GM18498 (cell line): Measurements from ENCODE around the gene TTC6.
"Not testable (repeated sequence)": the region's sequence is repeated elsewhere in the genome, so short reads cannot be mapped to it uniquely, and the experiment has no call there.

Experiments used
- ATAC-seq: cut with Tn5 transposase; IDR thresholded peaks from one replicate; pipeline ENCODE4 v1.9.1; 2021; ENCODE audit warnings: mild to moderate bottlenecking, moderate library complexity; ENCODE audit not compliant: unreplicated experiment

Gene TTC6

GRCh38 chr14:37594971-37595808 is at the start of gene TTC6, which contains the start of gene FOXA1:
TSS of gene TTC6 (plus strand) at chr14:37595629. CDS start at chr14:37622065, 26,436 bp downstream.
TSS of gene FOXA1 (minus strand) at chr14:37595249. CDS start at chr14:37594972, 277 bp downstream.
- no peak for ATAC-seq

- no peak for ATAC-seq
These were observed 48.6 kb upstream of the TTC6 start for GRCh38 chr14:37546621-37547447.

- no peak for ATAC-seq
These were observed 44.9 kb upstream of the TTC6 start for GRCh38 chr14:37550511-37550910.

- no peak for ATAC-seq
These were observed 44.3 kb upstream of the TTC6 start for GRCh38 chr14:37551119-37551518.

GRCh38 chr14:37553935-37554550 is 41.4 kb upstream of the TTC6 start:
- no peak for ATAC-seq

GRCh38 chr14:37555596-37555995 is 39.8 kb upstream of the TTC6 start:
- not testable (repeated sequence) for ATAC-seq

GRCh38 chr14:37558740-37559139 is 36.7 kb upstream of the TTC6 start:
- ATAC-seq, result no peak

- no peak for ATAC-seq
These were observed 36.0 kb upstream of the TTC6 start for GRCh38 chr14:37559386-37559785.

- ATAC-seq, result no peak
These were observed 32.2 kb upstream of the TTC6 start for GRCh38 chr14:37563189-37563588.

GRCh38 chr14:37565550-37565949 is 29.9 kb upstream of the TTC6 start:
- ATAC-seq, result no peak

GRCh38 chr14:37566811-37567371 is 28.5 kb upstream of the TTC6 start:
- no peak for ATAC-seq

GRCh38 chr14:37569729-37570128 is 25.7 kb upstream of the TTC6 start:
- no peak for ATAC-seq

GRCh38 chr14:37571391-37571790 is 24.0 kb upstream of the TTC6 start:
- no peak for ATAC-seq

GRCh38 chr14:37573356-37573755 is 22.1 kb upstream of the TTC6 start:
- no peak for ATAC-seq

GRCh38 chr14:37579274-37579673 is 16.2 kb upstream of the TTC6 start:
- no peak for ATAC-seq

- ATAC-seq, result no peak
These were observed 15.3 kb upstream of the TTC6 start for GRCh38 chr14:37580146-37580545.

GRCh38 chr14:37583358-37584210 is 11.8 kb upstream of the TTC6 start:
- ATAC-seq, result no peak

GRCh38 chr14:37584211-37585100 is 11.0 kb upstream of the TTC6 start:
- ATAC-seq, result no peak

- ATAC-seq, result no peak
These were observed 10.3 kb upstream of the TTC6 start for GRCh38 chr14:37585101-37585511.
